IMR-90 (cell line): Measurements from ENCODE around the gene MAGI1.
A peak's percentile ranks its signal among the peaks of the same experiment; 100 is the strongest.

Experiments used
- BHLHE40 ChIP-seq: fragments of 150-350 bp; IDR thresholded peaks from 2 replicates; pipeline ENCODE4 v1.6.1; 2016; ENCODE audit warnings: mild to moderate bottlenecking, low read depth, low read length
- CEBPB ChIP-seq: IDR thresholded peaks from 2 replicates; pipeline ENCODE4 v1.6.1; 2012; ENCODE audit warnings: low read depth, low read length, improper control_type of control experiment
- FOS ChIP-seq: fragments of 150-350 bp; IDR thresholded peaks from 2 replicates; pipeline ENCODE4 v1.6.1; 2016; ENCODE audit warnings: low read depth, low read length
- MAFK ChIP-seq: IDR thresholded peaks from 2 replicates; pipeline ENCODE4 v1.6.1; 2012; ENCODE audit warnings: low read depth, low read length, improper control_type of control experiment
- MXI1 ChIP-seq: IDR thresholded peaks from 2 replicates; pipeline ENCODE4 v1.6.1; 2012; ENCODE audit warnings: low read depth, mild to moderate bottlenecking, low read length, moderate library complexity, borderline replicate concordance
- POLR2A ChIP-seq: IDR thresholded peaks from 2 replicates; pipeline ENCODE4 v1.6.1; 2012; ENCODE audit warnings: mild to moderate bottlenecking, low read depth, low read length
- RAD21 ChIP-seq: IDR thresholded peaks from 2 replicates; pipeline ENCODE4 v1.6.1; 2012; ENCODE audit warnings: low read length, improper control_type of control experiment
- RCOR1 ChIP-seq: IDR thresholded peaks from 2 replicates; pipeline ENCODE4 v1.6.1; 2012; ENCODE audit warnings: mild to moderate bottlenecking, low read length, improper control_type of control experiment; ENCODE audit not compliant: insufficient replicate concordance
- RFX5 ChIP-seq: IDR thresholded peaks from 2 replicates; pipeline ENCODE4 v1.8.0; 2012; ENCODE audit warnings: low read depth, mild to moderate bottlenecking, low read length, moderate library complexity
- SMC3 ChIP-seq: fragments of 150-350 bp; IDR thresholded peaks from 2 replicates; pipeline ENCODE4 v1.6.1; 2016; ENCODE audit warnings: low read depth, mild to moderate bottlenecking, antibody characterized with exemption, low read length, moderate library complexity
- TF ChIP-seq, protein P1 (sequence below): conservative IDR thresholded peaks from 2 replicates; pipeline ENCODE4 v1.5.1; 2012; ENCODE audit warnings: mild to moderate bottlenecking, low read depth, low read length, improper control_type of control experiment
- TF ChIP-seq, protein P2 (sequence below): fragments of 150-350 bp; IDR thresholded peaks from 2 replicates; pipeline ENCODE4 v1.6.1; 2016; ENCODE audit warnings: low read depth, mild to moderate bottlenecking, low read length, moderate library complexity, borderline replicate concordance
- TF ChIP-seq, protein P3 (sequence below): fragments of 150-350 bp; IDR thresholded peaks from 2 replicates; pipeline ENCODE4 v1.6.1; 2017; ENCODE audit warnings: mild to moderate bottlenecking, antibody characterized with exemption, low read length, low read depth

DNA sequence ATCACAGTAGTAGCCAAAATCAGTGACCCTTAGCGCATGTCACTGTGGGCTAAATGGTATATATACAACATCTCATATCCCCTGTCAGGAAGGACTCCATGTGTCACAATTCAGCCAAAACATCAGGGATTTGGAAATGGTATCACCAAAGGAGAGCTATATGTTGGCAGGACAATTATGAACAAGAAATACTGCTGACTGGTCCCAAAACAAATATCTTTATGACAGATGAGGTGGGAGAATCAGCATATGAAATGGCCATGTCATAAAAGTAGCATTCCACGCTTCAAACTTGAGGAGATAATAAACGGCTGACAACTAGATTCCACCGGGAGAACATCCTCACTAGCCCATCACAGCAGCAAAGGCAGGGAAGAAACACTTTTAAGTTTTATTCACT, 158.4 kb downstream of the MAGI1 start:
- TF ChIP-seq, protein P1, sequence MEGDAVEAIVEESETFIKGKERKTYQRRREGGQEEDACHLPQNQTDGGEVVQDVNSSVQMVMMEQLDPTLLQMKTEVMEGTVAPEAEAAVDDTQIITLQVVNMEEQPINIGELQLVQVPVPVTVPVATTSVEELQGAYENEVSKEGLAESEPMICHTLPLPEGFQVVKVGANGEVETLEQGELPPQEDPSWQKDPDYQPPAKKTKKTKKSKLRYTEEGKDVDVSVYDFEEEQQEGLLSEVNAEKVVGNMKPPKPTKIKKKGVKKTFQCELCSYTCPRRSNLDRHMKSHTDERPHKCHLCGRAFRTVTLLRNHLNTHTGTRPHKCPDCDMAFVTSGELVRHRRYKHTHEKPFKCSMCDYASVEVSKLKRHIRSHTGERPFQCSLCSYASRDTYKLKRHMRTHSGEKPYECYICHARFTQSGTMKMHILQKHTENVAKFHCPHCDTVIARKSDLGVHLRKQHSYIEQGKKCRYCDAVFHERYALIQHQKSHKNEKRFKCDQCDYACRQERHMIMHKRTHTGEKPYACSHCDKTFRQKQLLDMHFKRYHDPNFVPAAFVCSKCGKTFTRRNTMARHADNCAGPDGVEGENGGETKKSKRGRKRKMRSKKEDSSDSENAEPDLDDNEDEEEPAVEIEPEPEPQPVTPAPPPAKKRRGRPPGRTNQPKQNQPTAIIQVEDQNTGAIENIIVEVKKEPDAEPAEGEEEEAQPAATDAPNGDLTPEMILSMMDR, result no peak
- TF ChIP-seq POLR2A (no peak), MAFK (peak; percentile 30), RFX5 (no peak), RAD21 (no peak), MXI1 (no peak), CEBPB (no peak), RCOR1 (no peak), SMC3 (no peak), BHLHE40 (no peak), FOS (no peak)
- TF ChIP-seq, protein P2, sequence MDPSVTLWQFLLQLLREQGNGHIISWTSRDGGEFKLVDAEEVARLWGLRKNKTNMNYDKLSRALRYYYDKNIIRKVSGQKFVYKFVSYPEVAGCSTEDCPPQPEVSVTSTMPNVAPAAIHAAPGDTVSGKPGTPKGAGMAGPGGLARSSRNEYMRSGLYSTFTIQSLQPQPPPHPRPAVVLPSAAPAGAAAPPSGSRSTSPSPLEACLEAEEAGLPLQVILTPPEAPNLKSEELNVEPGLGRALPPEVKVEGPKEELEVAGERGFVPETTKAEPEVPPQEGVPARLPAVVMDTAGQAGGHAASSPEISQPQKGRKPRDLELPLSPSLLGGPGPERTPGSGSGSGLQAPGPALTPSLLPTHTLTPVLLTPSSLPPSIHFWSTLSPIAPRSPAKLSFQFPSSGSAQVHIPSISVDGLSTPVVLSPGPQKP, result no peak
- TF ChIP-seq, protein P3, sequence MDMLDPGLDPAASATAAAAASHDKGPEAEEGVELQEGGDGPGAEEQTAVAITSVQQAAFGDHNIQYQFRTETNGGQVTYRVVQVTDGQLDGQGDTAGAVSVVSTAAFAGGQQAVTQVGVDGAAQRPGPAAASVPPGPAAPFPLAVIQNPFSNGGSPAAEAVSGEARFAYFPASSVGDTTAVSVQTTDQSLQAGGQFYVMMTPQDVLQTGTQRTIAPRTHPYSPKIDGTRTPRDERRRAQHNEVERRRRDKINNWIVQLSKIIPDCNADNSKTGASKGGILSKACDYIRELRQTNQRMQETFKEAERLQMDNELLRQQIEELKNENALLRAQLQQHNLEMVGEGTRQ, result no peak
